Measurements from ENCODE around the gene U2AF1L4.

U2AF1L4 gene

DNA sequence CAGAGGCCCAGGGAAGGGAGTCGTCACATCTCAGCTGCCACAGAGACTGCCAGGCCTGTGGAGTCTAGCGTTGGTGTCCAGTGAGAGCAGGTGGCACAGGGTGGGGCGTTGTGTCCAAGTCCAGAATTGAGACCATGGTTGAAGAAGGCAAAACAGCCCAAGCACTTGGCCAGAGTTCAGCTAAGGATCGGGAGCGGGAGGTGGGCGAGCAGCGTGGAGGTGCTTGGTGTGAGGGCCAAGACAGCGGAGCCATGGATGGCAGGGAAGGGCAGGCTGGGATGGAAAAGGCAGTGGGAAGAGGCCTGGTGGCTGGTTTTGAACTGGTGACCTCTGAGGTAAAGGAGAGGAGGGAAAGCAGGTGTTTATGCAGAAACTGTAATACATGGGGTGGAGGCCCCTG is 10.9 kb downstream of the U2AF1L4 start:
- Histone ChIP-seq H3K27me3 (no peaks in the 10 kb centered on the region), H3K9me3 (no peaks in the 10 kb centered on the region), H3K27ac (no peak overlapping the region), H3K4me3 (no peak overlapping the region), H3K4me1 (peaks cover 0 to 3% (median under 1%) of the 10 kb centered on the region in 4 donors), H3K36me3 (peaks cover 51 to 99% (median 95%) of the 10 kb centered on the region in 3 donors)
- intact Hi-C loops (cut with DNase I; ENCODE audit: low total_unique reads), result no loop called here
- no peak for DNase-seq
- TF ChIP-seq, protein P1, sequence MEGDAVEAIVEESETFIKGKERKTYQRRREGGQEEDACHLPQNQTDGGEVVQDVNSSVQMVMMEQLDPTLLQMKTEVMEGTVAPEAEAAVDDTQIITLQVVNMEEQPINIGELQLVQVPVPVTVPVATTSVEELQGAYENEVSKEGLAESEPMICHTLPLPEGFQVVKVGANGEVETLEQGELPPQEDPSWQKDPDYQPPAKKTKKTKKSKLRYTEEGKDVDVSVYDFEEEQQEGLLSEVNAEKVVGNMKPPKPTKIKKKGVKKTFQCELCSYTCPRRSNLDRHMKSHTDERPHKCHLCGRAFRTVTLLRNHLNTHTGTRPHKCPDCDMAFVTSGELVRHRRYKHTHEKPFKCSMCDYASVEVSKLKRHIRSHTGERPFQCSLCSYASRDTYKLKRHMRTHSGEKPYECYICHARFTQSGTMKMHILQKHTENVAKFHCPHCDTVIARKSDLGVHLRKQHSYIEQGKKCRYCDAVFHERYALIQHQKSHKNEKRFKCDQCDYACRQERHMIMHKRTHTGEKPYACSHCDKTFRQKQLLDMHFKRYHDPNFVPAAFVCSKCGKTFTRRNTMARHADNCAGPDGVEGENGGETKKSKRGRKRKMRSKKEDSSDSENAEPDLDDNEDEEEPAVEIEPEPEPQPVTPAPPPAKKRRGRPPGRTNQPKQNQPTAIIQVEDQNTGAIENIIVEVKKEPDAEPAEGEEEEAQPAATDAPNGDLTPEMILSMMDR (IDR thresholded peaks at IDR 0.05), result no peak

DNA sequence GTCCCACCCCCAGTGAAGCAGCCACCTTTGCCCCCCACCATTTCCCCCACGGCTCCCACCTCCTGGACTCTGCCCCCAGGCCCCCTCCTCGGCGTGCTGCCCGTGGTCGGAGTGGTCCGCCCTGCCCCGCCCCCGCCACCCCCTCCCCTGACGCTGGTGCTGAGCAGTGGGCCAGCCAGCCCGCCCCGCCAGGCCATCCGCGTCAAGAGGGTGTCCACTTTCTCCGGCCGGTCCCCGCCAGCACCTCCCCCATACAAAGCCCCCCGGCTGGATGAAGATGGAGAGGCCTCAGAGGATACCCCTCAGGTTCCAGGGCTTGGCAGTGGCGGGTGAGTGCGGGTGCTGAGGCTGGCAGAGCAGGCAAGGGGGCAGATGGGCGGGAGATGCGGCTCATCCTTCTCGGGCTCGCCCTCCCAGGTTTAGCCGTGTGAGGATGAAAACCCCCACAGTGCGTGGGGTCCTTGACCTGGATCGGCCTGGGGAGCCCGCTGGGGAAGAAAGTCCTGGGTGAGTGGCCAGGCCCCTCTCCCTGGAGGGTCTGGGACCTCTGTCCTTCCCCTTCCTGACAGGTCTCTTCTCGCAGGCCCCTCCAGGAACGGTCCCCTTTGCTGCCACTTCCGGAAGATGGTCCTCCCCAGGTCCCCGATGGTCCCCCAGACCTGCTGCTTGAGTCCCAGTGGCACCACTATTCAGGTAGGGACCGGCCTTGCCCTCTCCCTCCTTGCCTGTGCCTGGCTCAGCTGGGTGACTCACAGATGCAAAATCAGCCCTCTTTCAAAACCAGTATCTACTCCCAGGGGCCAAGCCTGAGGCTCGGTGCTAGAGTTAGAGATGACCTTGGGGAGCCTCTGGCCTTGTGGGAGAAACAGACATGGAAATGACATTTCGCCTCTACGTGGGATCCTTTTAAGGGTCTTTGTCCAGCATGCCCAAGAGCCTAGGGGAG is 11.8 kb downstream of the U2AF1L4 start:
- H3K27ac ChIP-seq, result no peak overlapping the region
- H3K36me3 ChIP-seq, result peaks cover 55 to 100% (median 98%) of the 10 kb centered on the region in 3 donors
- DNase-seq, result no peak
- intact Hi-C loops (cut with DNase I; ENCODE audit: low total_unique reads), result no loop called here
- H3K9me3 ChIP-seq, result no peaks in the 10 kb centered on the region
- TF ChIP-seq, protein P1 (IDR thresholded peaks at IDR 0.05), result no peak
- no peak overlapping the region for H3K4me3 ChIP-seq
- no peaks in the 10 kb centered on the region for H3K27me3 ChIP-seq
- H3K4me1 ChIP-seq, result no peaks in the 10 kb centered on the region

DNA sequence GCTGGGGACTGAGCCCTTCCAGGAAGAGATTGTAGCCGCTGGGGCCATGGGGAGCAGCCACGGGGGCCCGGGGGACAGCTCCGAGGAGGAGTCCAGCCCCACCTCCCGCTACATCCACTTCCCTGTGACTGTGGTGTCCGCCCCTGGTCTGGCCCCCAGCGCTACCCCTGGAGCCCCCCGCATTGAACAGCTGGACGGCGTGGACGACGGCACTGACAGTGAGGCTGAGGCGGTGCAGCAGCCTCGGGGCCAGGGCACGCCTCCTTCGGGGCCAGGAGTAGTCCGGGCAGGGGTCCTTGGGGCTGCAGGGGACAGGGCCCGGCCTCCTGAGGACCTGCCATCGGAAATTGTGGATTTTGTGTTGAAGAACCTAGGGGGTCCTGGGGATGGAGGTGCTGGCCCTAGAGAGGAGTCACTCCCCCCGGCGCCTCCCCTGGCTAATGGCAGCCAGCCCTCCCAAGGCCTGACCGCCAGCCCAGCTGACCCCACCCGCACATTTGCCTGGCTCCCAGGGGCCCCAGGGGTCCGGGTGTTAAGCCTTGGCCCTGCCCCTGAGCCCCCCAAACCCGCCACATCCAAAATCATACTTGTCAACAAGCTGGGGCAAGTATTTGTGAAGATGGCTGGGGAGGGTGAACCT is 12.6 kb downstream of the U2AF1L4 start:
- Histone ChIP-seq H3K4me1 (no peaks in the 10 kb centered on the region), H3K27me3 (no peaks in the 10 kb centered on the region), H3K27ac (no peak overlapping the region), H3K4me3 (no peak overlapping the region), H3K36me3 (peaks cover 55 to 100% (median 98%) of the 10 kb centered on the region in 3 donors), H3K9me3 (no peaks in the 10 kb centered on the region)
- intact Hi-C loops (cut with DNase I; ENCODE audit: low total_unique reads), result no loop called here
- no peak for DNase-seq
- TF ChIP-seq, protein P1 (IDR thresholded peaks at IDR 0.05), result no peak

DNA sequence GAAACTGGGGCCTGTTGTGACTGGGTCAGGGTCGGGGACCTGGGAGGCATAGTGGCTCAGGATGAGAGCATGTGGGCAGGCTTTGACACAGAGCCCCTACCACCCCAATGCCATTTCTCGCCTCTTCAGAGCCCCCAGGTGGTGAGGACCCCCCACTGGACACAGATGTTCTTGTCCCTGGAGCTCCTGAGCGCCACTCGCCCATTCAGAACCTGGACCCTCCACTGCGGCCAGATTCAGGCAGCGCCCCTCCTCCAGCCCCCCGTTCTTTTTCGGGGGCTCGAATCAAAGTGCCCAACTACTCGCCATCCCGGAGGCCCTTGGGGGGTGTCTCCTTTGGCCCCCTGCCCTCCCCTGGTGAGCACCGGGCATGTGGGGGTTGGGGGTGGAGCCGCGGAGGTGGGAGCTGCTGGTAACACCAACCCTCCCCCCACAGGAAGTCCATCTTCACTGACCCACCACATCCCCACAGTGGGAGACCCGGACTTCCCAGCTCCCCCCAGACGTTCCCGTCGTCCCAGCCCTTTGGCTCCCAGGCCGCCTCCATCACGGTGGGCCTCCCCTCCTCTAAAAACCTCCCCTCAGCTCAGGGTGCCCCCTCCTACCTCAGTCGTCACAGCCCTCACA is 13.3 kb downstream of the U2AF1L4 start:
- Histone ChIP-seq H3K4me1 (no peaks in the 10 kb centered on the region), H3K4me3 (no peak overlapping the region), H3K27me3 (no peaks in the 10 kb centered on the region), H3K36me3 (peaks cover 60 to 100% (median 98%) of the 10 kb centered on the region in 3 donors), H3K9me3 (no peaks in the 10 kb centered on the region), H3K27ac (no peak overlapping the region)
- TF ChIP-seq, protein P1 (IDR thresholded peaks at IDR 0.05), result no peak
- no peak for DNase-seq
- intact Hi-C loops (cut with DNase I; ENCODE audit: low total_unique reads), result no loop called here

DNA sequence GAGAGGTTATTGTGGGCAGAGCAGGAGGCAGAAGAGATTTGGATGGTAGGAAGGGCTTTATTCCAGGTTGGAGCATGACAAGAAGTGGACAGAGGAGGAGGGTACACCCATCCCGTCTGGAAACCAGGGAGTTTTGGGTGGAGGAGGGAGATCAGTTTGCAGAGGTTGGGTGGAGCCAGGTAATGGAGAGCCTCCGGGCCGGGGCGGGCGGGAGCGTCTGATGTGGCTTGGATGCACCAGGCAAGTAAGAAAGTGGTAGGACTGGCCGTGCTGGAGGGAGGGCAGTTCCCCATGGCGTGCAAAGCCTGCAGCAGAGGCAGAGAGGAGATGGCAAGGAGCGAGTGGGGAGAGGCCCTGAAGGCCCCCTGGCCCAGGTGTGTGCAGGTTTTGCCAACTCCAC is 13.9 kb downstream of the U2AF1L4 start:
- intact Hi-C loops (cut with DNase I; ENCODE audit: low total_unique reads), result no loop called here
- H3K27ac ChIP-seq, result no peak overlapping the region
- peaks cover 65 to 100% (median 98%) of the 10 kb centered on the region in 3 donors for H3K36me3 ChIP-seq

More for the DNA sequence above, 13.9 kb downstream of the U2AF1L4 start:
- TF ChIP-seq, protein P1 (IDR thresholded peaks at IDR 0.05), result no peak
- Histone ChIP-seq H3K27me3 (no peaks in the 10 kb centered on the region), H3K4me3 (no peak overlapping the region), H3K4me1 (no peaks in the 10 kb centered on the region), H3K9me3 (no peaks in the 10 kb centered on the region)
- DNase-seq, result no peak

Measured in tibial artery (tissue), 4 donors.